Measurements from ENCODE around the gene LPP.

LPP gene

GRCh38 chr3:188617270-188617669 is 463.3 kb downstream of the LPP start:
- Histone ChIP-seq H3K9me3 (ENCODE audit: severe bottlenecking) (no peaks in the 10 kb centered on the region), H3K4me1 (ENCODE audit: insufficient read depth, poor library complexity, severe bottlenecking) (no peaks in the 10 kb centered on the region), H3K36me3 (ENCODE audit: low read depth) (no peaks in the 10 kb centered on the region), H3K4me3 (ENCODE audit: severe bottlenecking) (no peak overlapping the region), H3K27me3 (ENCODE audit: insufficient read depth, poor library complexity, severe bottlenecking) (no peaks in the 10 kb centered on the region), H3K27ac (ENCODE audit: poor library complexity, severe bottlenecking) (no peak overlapping the region)
- ATAC-seq (ENCODE audit: low read depth) (no peak), DNase-seq (ENCODE audit: low spot score) (no peak)
- no peak for TF ChIP-seq CTCF (IDR thresholded peaks at IDR 0.05; ENCODE audit: poor library complexity, severe bottlenecking)

- no peaks in the 10 kb centered on the region for H3K27me3 ChIP-seq (ENCODE audit: insufficient read depth, poor library complexity, severe bottlenecking)
- H3K4me1 ChIP-seq (ENCODE audit: insufficient read depth, poor library complexity, severe bottlenecking) = no peaks in the 10 kb centered on the region
- H3K9me3 ChIP-seq (ENCODE audit: severe bottlenecking) = no peaks in the 10 kb centered on the region
- no peak overlapping the region for H3K4me3 ChIP-seq (ENCODE audit: severe bottlenecking)
- no peak overlapping the region for H3K27ac ChIP-seq (ENCODE audit: poor library complexity, severe bottlenecking)
- H3K36me3 ChIP-seq (ENCODE audit: low read depth) = no peaks in the 10 kb centered on the region
- ATAC-seq (ENCODE audit: low read depth) (no peak), DNase-seq (ENCODE audit: low spot score) (no peak)
- no peak for TF ChIP-seq CTCF (IDR thresholded peaks at IDR 0.05; ENCODE audit: poor library complexity, severe bottlenecking)
Observed at GRCh38 chr3:188617988-188618701, 464.2 kb downstream of the LPP start.

- H3K36me3 ChIP-seq (ENCODE audit: low read depth) = no peaks in the 10 kb centered on the region
- H3K4me3 ChIP-seq (ENCODE audit: severe bottlenecking) = no peak overlapping the region
- H3K27me3 ChIP-seq (ENCODE audit: insufficient read depth, poor library complexity, severe bottlenecking) = no peaks in the 10 kb centered on the region
- DNase-seq (ENCODE audit: low spot score) (no peak), ATAC-seq (ENCODE audit: low read depth) (no peak)
- H3K9me3 ChIP-seq (ENCODE audit: severe bottlenecking) = no peaks in the 10 kb centered on the region
- no peak for TF ChIP-seq CTCF (IDR thresholded peaks at IDR 0.05; ENCODE audit: poor library complexity, severe bottlenecking)
- H3K4me1 ChIP-seq (ENCODE audit: insufficient read depth, poor library complexity, severe bottlenecking) = no peaks in the 10 kb centered on the region
- H3K27ac ChIP-seq (ENCODE audit: poor library complexity, severe bottlenecking) = no peak overlapping the region
Observed at GRCh38 chr3:188620752-188621151, 466.8 kb downstream of the LPP start.

- no peak overlapping the region for H3K4me3 ChIP-seq (ENCODE audit: severe bottlenecking)
- H3K27me3 ChIP-seq (ENCODE audit: insufficient read depth, poor library complexity, severe bottlenecking) = no peaks in the 10 kb centered on the region
- no peak overlapping the region for H3K27ac ChIP-seq (ENCODE audit: poor library complexity, severe bottlenecking)
- DNase-seq (ENCODE audit: low spot score) = no peak
- H3K9me3 ChIP-seq (ENCODE audit: severe bottlenecking) = no peaks in the 10 kb centered on the region
- no peak for ATAC-seq (ENCODE audit: low read depth)
- peaks cover 21% of the 10 kb centered on the region for H3K4me1 ChIP-seq (ENCODE audit: insufficient read depth, poor library complexity, severe bottlenecking)
- no peak for TF ChIP-seq CTCF (IDR thresholded peaks at IDR 0.05; ENCODE audit: poor library complexity, severe bottlenecking)
- no peaks in the 10 kb centered on the region for H3K36me3 ChIP-seq (ENCODE audit: low read depth)
Observed at GRCh38 chr3:188624384-188624783, 470.4 kb downstream of the LPP start.

GRCh38 chr3:188624828-188625227 is 470.9 kb downstream of the LPP start:
- Histone ChIP-seq H3K4me1 (ENCODE audit: insufficient read depth, poor library complexity, severe bottlenecking) (peaks cover 21% of the 10 kb centered on the region), H3K4me3 (ENCODE audit: severe bottlenecking) (no peak overlapping the region), H3K36me3 (ENCODE audit: low read depth) (no peaks in the 10 kb centered on the region), H3K9me3 (ENCODE audit: severe bottlenecking) (no peaks in the 10 kb centered on the region), H3K27me3 (ENCODE audit: insufficient read depth, poor library complexity, severe bottlenecking) (no peaks in the 10 kb centered on the region), H3K27ac (ENCODE audit: poor library complexity, severe bottlenecking) (no peak overlapping the region)
- no peak for DNase-seq (ENCODE audit: low spot score)
- TF ChIP-seq CTCF (IDR thresholded peaks at IDR 0.05; ENCODE audit: poor library complexity, severe bottlenecking) = no peak
- ATAC-seq (ENCODE audit: low read depth) = no peak
